ENCODE data around the gene HPGDS.

GRCh38 chr4:94352996-94353395, 10.4 kb upstream of the HPGDS start:
- no peak for TF ChIP-seq CTCF (IDR thresholded peaks at IDR 0.05; ENCODE audit: poor library complexity, severe bottlenecking)
- TF ChIP-seq EZH2 (IDR thresholded peaks at IDR 0.05; ENCODE audit: borderline replicate concordance, insufficient read depth, low read length, poor library complexity, severe bottlenecking): no peak
- TF ChIP-seq RAD21 (conservative IDR thresholded peaks at IDR 0.05): no peak
- TF ChIP-seq TAF1 (IDR thresholded peaks at IDR 0.05; ENCODE audit: low read depth): no peak
- TF ChIP-seq, protein P1, sequence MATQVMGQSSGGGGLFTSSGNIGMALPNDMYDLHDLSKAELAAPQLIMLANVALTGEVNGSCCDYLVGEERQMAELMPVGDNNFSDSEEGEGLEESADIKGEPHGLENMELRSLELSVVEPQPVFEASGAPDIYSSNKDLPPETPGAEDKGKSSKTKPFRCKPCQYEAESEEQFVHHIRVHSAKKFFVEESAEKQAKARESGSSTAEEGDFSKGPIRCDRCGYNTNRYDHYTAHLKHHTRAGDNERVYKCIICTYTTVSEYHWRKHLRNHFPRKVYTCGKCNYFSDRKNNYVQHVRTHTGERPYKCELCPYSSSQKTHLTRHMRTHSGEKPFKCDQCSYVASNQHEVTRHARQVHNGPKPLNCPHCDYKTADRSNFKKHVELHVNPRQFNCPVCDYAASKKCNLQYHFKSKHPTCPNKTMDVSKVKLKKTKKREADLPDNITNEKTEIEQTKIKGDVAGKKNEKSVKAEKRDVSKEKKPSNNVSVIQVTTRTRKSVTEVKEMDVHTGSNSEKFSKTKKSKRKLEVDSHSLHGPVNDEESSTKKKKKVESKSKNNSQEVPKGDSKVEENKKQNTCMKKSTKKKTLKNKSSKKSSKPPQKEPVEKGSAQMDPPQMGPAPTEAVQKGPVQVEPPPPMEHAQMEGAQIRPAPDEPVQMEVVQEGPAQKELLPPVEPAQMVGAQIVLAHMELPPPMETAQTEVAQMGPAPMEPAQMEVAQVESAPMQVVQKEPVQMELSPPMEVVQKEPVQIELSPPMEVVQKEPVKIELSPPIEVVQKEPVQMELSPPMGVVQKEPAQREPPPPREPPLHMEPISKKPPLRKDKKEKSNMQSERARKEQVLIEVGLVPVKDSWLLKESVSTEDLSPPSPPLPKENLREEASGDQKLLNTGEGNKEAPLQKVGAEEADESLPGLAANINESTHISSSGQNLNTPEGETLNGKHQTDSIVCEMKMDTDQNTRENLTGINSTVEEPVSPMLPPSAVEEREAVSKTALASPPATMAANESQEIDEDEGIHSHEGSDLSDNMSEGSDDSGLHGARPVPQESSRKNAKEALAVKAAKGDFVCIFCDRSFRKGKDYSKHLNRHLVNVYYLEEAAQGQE (IDR thresholded peaks at IDR 0.05; ENCODE audit: borderline replicate concordance): no peak
- TF ChIP-seq EP300 (conservative IDR thresholded peaks at IDR 0.05; ENCODE audit: poor library complexity, severe bottlenecking): no peak
- no peak for TF ChIP-seq POLR2AphosphoS5 (IDR thresholded peaks at IDR 0.05)
